Esophagus squamous epithelium (tissue), 4 donors: ENCODE data around the gene ROR1.

Experiments
- POLR2A ChIP-seq, 4 donors: fragments of 450-650 bp; IDR thresholded peaks; one replicate each; pipeline ENCODE4 v1.6.1; 2017; ENCODE audit warnings: antibody characterized with exemption in 4 of 4, mild to moderate bottlenecking in 4 of 4, moderate library complexity in 3 of 4
- TF ChIP-seq, protein P1 (sequence below), 6 experiments: fragments of 450-650 bp in 4 of 6; fragments of 200-600 bp in 2 of 6; sonication (generic) in 2 of 6; IDR thresholded peaks; one replicate each; pipeline ENCODE4 v1.5.1; 2016 to 2019; ENCODE audit warnings: antibody characterized with exemption in 6 of 6, mild to moderate bottlenecking in 4 of 6, moderate library complexity in 4 of 6

GRCh38 chr1:63937461-63938022 is 163.7 kb downstream of the ROR1 start:
- TF ChIP-seq, protein P1, sequence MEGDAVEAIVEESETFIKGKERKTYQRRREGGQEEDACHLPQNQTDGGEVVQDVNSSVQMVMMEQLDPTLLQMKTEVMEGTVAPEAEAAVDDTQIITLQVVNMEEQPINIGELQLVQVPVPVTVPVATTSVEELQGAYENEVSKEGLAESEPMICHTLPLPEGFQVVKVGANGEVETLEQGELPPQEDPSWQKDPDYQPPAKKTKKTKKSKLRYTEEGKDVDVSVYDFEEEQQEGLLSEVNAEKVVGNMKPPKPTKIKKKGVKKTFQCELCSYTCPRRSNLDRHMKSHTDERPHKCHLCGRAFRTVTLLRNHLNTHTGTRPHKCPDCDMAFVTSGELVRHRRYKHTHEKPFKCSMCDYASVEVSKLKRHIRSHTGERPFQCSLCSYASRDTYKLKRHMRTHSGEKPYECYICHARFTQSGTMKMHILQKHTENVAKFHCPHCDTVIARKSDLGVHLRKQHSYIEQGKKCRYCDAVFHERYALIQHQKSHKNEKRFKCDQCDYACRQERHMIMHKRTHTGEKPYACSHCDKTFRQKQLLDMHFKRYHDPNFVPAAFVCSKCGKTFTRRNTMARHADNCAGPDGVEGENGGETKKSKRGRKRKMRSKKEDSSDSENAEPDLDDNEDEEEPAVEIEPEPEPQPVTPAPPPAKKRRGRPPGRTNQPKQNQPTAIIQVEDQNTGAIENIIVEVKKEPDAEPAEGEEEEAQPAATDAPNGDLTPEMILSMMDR (IDR thresholded peaks at IDR 0.05) = no peak
- no peak for TF ChIP-seq POLR2A (IDR thresholded peaks at IDR 0.05)
